ENCODE results near the gene BMPR1A.

- TF ChIP-seq CTCF (IDR thresholded peaks at IDR 0.05; ENCODE audit: low read depth, low read length, missing input control) (no peak), JUND (IDR thresholded peaks at IDR 0.05) (no peak), ATF3 (IDR thresholded peaks at IDR 0.05) (no peak), TAF1 (conservative IDR thresholded peaks at IDR 0.05) (no peak), SP1 (IDR thresholded peaks at IDR 0.05) (no peak)
These were observed 201.9 kb downstream of the BMPR1A start, which contains the start of gene SNCG for GRCh38 chr10:86958116-86958900.
